Type B pancreatic cell (in vitro differentiated cells): ENCODE data around the gene NFKBIA. TPM values are rescaled to one million over a fixed set of nuclear protein-coding genes. Genes with fewer than 3 reads are reported as not detected.

Experiments
- DNase-seq: peaks from one replicate; pipeline ENCODE4 v3.0.0; 2021; ENCODE audit warnings: mixed read lengths; ENCODE audit not compliant: unreplicated experiment; ENCODE audit errors: extremely low spot score
- H3K27ac Mint-ChIP-seq: 2 replicates; pipeline ENCODE4 v1.8.0; 2021; ENCODE audit warnings: mild to moderate bottlenecking, mixed read lengths
- H3K27me3 Mint-ChIP-seq: 2 replicates; pipeline ENCODE4 v1.8.0; 2021; ENCODE audit warnings: mixed read lengths
- H3K36me3 Mint-ChIP-seq: 2 replicates; pipeline ENCODE4 v1.8.0; 2021; ENCODE audit warnings: mixed read lengths
- H3K4me1 Mint-ChIP-seq: one replicate; pipeline ENCODE4 v1.8.0; 2021; ENCODE audit warnings: mixed read lengths; ENCODE audit not compliant: unreplicated experiment
- H3K4me3 Mint-ChIP-seq: 2 replicates; pipeline ENCODE4 v1.8.0; 2021; ENCODE audit warnings: mild to moderate bottlenecking, mixed read lengths
- H3K9me3 Mint-ChIP-seq: 2 replicates; pipeline ENCODE4 v1.8.0; 2021; ENCODE audit warnings: mixed read lengths
- total RNA-seq: library from RNA; stranded (reverse); gene quantifications from 2 replicates; pipeline ENCODE4 v1.2.1, GENCODE V29; 2021; ENCODE audit warnings: low replicate concordance
- TF ChIP-seq, protein P1 (sequence below): fragments of 200-600 bp; sonication (generic); conservative IDR thresholded peaks from 2 replicates; pipeline ENCODE4 v1.5.0; 2021; ENCODE audit warnings: antibody characterized with exemption, mild to moderate bottlenecking

The NFKBIA gene
- total RNA-seq, 1 donor from 2014 or later = 63.4 TPM

DNA sequence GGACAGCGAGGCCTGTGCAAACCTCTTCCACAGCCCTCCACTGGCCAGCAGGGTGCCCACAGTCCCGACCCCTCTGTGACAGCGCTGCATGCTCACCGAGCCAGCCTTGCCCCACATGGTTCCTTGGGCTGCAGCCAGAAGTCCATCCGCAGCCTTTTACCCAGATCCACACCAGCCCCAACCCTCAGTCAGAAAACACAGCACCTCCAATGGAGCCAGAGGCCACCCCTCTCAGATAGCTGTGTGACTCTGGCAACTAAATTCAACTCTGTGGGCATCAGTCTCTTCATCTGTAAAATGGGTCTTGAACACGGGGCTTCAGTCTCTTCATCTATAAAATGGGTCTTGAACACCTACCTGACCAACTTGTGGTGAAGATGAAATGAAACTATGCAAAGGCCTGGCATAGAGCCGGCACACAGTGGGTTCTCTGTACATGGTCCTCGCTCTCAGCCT, 38.0 kb downstream of the NFKBIA start:
- peaks cover 6% of the 10 kb centered on the region for H3K4me1 Mint-ChIP-seq
- no peak overlapping the region for H3K4me3 Mint-ChIP-seq
- H3K36me3 Mint-ChIP-seq = peaks cover 3% of the 10 kb centered on the region
- no peak for DNase-seq
- H3K27ac Mint-ChIP-seq = no peak overlapping the region
- H3K27me3 Mint-ChIP-seq = no peaks in the 10 kb centered on the region
- peaks cover 8% of the 10 kb centered on the region for H3K9me3 Mint-ChIP-seq
- TF ChIP-seq, protein P1, sequence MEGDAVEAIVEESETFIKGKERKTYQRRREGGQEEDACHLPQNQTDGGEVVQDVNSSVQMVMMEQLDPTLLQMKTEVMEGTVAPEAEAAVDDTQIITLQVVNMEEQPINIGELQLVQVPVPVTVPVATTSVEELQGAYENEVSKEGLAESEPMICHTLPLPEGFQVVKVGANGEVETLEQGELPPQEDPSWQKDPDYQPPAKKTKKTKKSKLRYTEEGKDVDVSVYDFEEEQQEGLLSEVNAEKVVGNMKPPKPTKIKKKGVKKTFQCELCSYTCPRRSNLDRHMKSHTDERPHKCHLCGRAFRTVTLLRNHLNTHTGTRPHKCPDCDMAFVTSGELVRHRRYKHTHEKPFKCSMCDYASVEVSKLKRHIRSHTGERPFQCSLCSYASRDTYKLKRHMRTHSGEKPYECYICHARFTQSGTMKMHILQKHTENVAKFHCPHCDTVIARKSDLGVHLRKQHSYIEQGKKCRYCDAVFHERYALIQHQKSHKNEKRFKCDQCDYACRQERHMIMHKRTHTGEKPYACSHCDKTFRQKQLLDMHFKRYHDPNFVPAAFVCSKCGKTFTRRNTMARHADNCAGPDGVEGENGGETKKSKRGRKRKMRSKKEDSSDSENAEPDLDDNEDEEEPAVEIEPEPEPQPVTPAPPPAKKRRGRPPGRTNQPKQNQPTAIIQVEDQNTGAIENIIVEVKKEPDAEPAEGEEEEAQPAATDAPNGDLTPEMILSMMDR = no peak

DNA sequence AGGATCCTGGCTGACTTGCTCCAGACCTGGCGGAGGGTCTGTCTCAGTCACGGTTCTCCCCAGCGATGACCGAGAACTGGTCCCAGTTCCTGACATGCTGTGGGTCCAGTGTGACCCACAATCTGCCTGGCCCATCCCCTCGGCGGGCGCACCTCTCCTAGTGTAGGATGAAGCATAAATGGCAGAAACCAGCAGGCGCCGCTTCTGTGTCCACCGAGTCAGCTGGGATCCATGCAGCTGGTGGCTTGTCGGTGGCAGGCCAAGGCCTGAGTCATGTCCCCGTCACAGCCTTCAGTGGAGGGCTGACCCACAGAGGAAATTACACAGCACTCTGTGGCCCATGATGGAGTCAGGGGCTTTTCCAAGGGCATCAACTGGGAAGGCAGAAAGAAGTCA, 38.5 kb downstream of the NFKBIA start:
- peaks cover 6% of the 10 kb centered on the region for H3K4me1 Mint-ChIP-seq
- H3K9me3 Mint-ChIP-seq = peaks cover 5% of the 10 kb centered on the region
- TF ChIP-seq, protein P1 = no peak
- H3K36me3 Mint-ChIP-seq = peaks cover under 1% of the 10 kb centered on the region
- H3K4me3 Mint-ChIP-seq = no peak overlapping the region
- H3K27ac Mint-ChIP-seq = peak overlapping the region; percentile 70
- no peaks in the 10 kb centered on the region for H3K27me3 Mint-ChIP-seq
- no peak for DNase-seq

DNA sequence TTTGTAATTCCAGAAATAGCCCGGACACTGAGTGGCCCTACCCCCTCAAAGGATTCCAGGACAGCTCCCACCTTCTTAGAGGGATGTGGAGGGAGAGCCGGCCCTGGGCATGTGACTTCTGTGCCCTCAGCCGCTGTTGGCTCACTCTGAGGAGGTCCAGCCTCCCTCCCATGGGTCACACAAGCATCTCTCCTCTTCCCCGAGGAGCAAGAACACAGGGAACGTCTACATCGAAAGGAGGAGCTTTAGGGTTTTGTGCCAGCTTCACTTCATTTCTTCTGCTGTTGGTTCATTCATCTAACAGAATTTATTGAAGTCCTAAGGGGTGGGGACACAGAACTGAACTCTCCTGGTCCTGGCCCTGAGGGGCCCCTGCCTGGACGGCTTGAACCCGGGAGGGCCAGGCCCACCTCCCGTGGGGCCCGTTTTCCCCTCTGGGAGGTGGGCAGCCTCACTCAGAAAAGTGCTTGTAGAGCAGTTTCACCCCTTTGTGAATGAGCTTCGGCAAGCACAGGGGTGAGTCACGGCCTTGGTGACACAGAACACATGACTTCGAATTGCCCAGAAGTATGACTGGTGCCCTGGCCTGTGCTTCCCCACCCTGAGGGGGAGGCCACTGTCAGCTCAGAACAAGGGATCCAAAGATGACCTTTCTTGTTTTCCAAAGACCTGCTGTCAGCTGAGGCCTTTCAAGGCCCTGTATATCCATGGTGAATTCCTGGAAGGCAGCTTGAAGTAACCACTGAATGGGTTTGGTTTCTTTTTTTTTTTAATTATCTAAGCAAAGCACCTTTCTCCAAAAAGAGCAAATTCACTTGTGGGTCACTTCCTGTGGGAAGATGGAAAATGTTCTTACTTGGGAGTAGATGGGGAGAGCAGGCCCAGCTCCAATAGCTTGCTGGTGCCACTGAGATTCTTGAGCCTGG, 39.2 kb downstream of the NFKBIA start:
- H3K27me3 Mint-ChIP-seq = no peaks in the 10 kb centered on the region
- DNase-seq = no peak
- H3K4me3 Mint-ChIP-seq = no peak overlapping the region
- peaks cover 6% of the 10 kb centered on the region for H3K4me1 Mint-ChIP-seq
- no peaks in the 10 kb centered on the region for H3K36me3 Mint-ChIP-seq
- H3K9me3 Mint-ChIP-seq = no peaks in the 10 kb centered on the region
- H3K27ac Mint-ChIP-seq = peak overlapping the region; percentile 70
- TF ChIP-seq, protein P1 = no peak

DNA sequence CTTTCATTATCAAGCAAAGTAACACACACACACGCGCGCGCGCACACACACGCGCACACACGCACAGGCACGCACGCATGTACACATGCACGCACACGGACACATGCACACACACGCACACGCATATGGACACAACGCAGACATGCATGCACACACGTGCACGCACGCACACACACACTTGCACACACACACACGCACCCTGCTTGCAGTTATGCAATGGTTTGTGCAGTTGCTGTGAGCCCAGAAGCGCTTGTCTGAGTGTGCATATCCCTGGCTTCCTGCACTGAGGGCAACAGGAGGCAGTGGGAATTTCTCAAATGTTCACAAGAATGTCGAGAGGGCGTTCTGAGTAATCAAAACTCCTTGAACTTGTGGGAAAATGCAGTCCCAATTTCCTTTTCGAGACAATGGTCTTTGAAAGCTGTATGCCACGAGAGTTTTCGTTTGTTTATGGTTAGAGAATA, 41.6 kb downstream of the NFKBIA start:
- Mint-ChIP-seq H3K27me3 (no peaks in the 10 kb centered on the region), H3K27ac (no peak overlapping the region), H3K4me3 (no peak overlapping the region), H3K36me3 (no peaks in the 10 kb centered on the region), H3K4me1 (no peaks in the 10 kb centered on the region), H3K9me3 (no peaks in the 10 kb centered on the region)
- TF ChIP-seq, protein P1 = no peak
- no peak for DNase-seq

DNA sequence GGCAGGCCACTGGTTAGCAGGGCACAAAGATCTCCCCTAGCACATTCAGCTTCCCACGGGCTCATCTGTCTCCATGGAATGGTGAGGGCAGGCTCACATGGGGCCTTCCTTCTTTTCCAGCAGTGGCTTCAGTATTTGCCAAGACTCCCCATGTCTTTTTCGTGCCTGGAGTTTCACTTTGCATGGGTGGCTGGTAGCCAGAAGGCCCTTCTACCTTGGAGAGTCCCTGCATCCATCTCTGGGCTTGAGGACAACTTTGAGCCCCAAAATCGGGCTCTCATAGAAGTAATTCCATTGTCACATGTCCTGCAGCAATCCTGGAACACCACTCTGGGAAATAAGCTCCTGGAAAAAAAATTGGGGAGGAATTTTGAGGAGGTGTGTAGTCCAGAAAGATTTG, 42.1 kb downstream of the NFKBIA start:
- TF ChIP-seq, protein P1 = no peak
- Mint-ChIP-seq H3K4me3 (no peak overlapping the region), H3K9me3 (no peaks in the 10 kb centered on the region), H3K4me1 (no peaks in the 10 kb centered on the region), H3K36me3 (no peaks in the 10 kb centered on the region), H3K27me3 (no peaks in the 10 kb centered on the region), H3K27ac (no peak overlapping the region)
- no peak for DNase-seq
